Measurements from ENCODE around the gene RIMBP2. TPM values are rescaled to one million over a fixed set of nuclear protein-coding genes. Genes with fewer than 3 reads are reported as not detected.

The RIMBP2 gene
- polyA plus RNA-seq, 4 donors: 11.6 to 17.8 (median 15.1) TPM

- no peak for DNase-seq (ENCODE audit: low read depth in 4 of 4, low spot score in 3 of 4)
Observed at GRCh38 chr12:130456375-130457199, 259.5 kb downstream of the RIMBP2 start.

GRCh38 chr12:130455161-130455560 lies 260.9 kb downstream of the RIMBP2 start:
- DNase-seq (ENCODE audit: low read depth in 4 of 4, low spot score in 3 of 4): no peak

- DNase-seq (ENCODE audit: low read depth in 4 of 4, low spot score in 3 of 4): no peak
Observed at GRCh38 chr12:130454296-130454695, 261.8 kb downstream of the RIMBP2 start.

- no peak for DNase-seq (ENCODE audit: low read depth in 4 of 4, low spot score in 3 of 4)
Observed at GRCh38 chr12:130452546-130452945, 263.6 kb downstream of the RIMBP2 start.

- no peak for DNase-seq (ENCODE audit: low read depth in 4 of 4, low spot score in 3 of 4)
Observed at GRCh38 chr12:130451001-130451930, 264.8 kb downstream of the RIMBP2 start.

- no peak for DNase-seq (ENCODE audit: low read depth in 4 of 4, low spot score in 3 of 4)
Observed at GRCh38 chr12:130449291-130449690, 266.8 kb downstream of the RIMBP2 start.

- no peak for DNase-seq (ENCODE audit: low read depth in 4 of 4, low spot score in 3 of 4)
Observed at GRCh38 chr12:130448044-130448821, 267.9 kb downstream of the RIMBP2 start.

GRCh38 chr12:130447655-130447965 lies 268.5 kb downstream of the RIMBP2 start:
- no peak for DNase-seq (ENCODE audit: low read depth in 4 of 4, low spot score in 3 of 4)

- no peak for DNase-seq (ENCODE audit: low read depth in 4 of 4, low spot score in 3 of 4)
Observed at GRCh38 chr12:130446846-130447654, 269.0 kb downstream of the RIMBP2 start.

- DNase-seq (ENCODE audit: low read depth in 4 of 4, low spot score in 3 of 4): no peak
Observed at GRCh38 chr12:130444986-130445385, 271.1 kb downstream of the RIMBP2 start.

GRCh38 chr12:130444061-130444460 lies 272.0 kb downstream of the RIMBP2 start:
- no peak for DNase-seq (ENCODE audit: low read depth in 4 of 4, low spot score in 3 of 4)

GRCh38 chr12:130441771-130442760 lies 274.0 kb downstream of the RIMBP2 start:
- no peak for DNase-seq (ENCODE audit: low read depth in 4 of 4, low spot score in 3 of 4)

- no peak for DNase-seq (ENCODE audit: low read depth in 4 of 4, low spot score in 3 of 4)
Observed at GRCh38 chr12:130440411-130441080, 275.6 kb downstream of the RIMBP2 start.

GRCh38 chr12:130439250-130439649 lies 276.8 kb downstream of the RIMBP2 start:
- DNase-seq (ENCODE audit: low read depth in 4 of 4, low spot score in 3 of 4): no peak

- DNase-seq (ENCODE audit: low read depth in 4 of 4, low spot score in 3 of 4): no peak
Observed at GRCh38 chr12:130438711-130439110, 277.4 kb downstream of the RIMBP2 start.

GRCh38 chr12:130438243-130438620 lies 277.9 kb downstream of the RIMBP2 start:
- no peak for DNase-seq (ENCODE audit: low read depth in 4 of 4, low spot score in 3 of 4)

- no peak for DNase-seq (ENCODE audit: low read depth in 4 of 4, low spot score in 3 of 4)
Observed at GRCh38 chr12:130437555-130438242, 278.4 kb downstream of the RIMBP2 start.
